ENCODE data around the gene TSPAN14.

The TSPAN14 gene

DNA sequence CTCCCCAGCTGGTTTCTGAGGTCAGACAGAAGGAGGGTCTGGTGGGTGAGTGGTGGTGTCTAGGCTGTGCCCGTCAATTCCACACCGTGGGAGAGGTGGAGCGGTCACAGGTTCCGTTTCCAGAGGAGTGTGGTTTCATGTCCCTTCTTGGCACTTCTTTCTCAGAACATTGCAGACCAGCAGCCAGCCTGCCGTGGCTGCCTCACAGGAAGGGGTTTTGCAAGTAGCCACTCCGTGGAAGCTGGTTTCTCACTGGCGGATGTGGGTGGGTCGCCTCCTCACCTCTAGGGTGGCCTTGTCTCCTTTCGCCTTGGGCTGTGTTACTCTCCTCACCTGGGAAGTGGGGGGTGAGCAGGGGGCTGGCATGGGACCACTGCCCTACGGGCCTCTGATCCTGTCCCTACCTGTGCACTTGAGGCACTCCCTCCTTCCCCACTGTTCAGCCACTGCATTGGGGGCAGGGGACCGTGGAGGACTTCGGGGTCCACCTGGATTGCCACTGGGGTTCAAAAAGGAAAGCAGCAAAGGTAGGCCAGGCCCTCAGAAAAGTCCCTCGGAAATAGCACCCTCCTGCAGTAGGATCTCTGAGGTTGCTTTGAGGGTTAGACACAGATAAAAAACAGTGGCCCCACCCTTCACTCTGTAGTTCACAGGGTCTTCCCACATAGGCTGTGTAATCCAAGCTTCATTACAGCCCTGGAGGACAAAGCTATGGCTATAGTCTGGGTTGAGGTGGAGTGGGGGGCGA lies 33.9 kb downstream of the TSPAN14 start:
- H3K27ac ChIP-seq: peak overlapping the region; percentile 99
- TF ChIP-seq, protein P1, sequence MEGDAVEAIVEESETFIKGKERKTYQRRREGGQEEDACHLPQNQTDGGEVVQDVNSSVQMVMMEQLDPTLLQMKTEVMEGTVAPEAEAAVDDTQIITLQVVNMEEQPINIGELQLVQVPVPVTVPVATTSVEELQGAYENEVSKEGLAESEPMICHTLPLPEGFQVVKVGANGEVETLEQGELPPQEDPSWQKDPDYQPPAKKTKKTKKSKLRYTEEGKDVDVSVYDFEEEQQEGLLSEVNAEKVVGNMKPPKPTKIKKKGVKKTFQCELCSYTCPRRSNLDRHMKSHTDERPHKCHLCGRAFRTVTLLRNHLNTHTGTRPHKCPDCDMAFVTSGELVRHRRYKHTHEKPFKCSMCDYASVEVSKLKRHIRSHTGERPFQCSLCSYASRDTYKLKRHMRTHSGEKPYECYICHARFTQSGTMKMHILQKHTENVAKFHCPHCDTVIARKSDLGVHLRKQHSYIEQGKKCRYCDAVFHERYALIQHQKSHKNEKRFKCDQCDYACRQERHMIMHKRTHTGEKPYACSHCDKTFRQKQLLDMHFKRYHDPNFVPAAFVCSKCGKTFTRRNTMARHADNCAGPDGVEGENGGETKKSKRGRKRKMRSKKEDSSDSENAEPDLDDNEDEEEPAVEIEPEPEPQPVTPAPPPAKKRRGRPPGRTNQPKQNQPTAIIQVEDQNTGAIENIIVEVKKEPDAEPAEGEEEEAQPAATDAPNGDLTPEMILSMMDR (conservative IDR thresholded peaks at IDR 0.05): no peak

DNA sequence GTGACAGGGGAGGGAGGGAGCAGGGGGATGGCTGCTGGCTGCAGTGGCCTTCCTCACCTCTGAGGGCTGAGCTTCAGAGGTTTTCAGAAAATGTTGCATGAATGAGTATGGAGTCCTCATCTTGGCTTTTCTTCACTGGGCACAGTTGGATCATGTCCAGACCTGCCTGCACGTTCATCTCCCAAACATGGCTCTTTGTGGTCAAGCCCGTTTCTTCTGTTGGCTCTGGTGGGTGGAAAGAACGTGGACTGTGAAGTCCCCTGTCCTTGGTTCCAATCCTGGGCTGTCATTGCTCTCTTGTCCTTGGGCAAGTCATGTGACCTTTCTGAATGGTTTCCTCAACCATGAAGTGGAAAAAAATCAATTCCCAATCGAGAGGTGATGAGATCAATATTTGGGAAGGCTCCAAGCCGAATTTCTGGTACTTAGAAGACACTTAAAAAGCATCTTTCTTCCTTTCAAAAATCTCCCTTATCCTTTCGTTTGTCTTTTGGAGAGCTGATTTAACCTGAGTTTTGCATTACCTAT lies 34.5 kb downstream of the TSPAN14 start:
- TF ChIP-seq, protein P1 (conservative IDR thresholded peaks at IDR 0.05): no peak
- peak overlapping the region; percentile 99 for H3K27ac ChIP-seq

DNA sequence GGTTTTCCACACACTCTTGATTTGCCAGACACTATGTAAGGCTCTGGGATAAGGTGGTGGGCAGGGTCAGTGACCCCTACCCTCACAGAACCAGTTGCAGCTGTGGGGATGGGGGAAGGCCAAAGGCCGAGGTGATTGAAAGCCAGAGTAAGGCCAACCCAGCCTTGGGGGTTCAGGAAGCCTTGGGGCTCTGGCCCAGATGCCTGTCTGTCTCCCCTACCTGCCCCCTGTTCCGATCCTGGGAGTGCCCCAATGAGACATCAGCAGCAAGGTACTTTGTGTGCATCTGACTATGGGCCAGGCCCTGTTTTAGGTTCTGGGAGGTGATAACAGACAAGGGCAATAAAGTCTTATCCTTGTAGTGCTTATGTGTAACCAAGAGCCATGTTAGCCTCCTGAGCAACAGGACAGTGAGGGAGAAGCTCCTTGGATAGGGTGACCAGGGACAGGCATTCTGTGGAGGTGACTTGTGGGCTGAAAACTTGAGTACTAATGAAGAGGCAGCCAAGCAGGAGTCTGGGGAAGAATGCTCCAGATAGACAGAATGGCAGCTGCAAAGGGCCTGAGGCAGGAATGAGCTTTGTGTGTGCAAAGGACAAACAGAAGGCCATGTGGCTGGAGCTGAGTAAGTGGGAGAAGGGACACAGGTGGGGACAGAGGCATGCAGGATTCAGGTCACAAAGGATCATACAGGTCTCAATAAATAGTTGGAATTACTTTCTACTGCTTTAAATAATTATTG lies 35.4 kb downstream of the TSPAN14 start:
- H3K27ac ChIP-seq: peak overlapping the region; percentile 99
- TF ChIP-seq, protein P1 (conservative IDR thresholded peaks at IDR 0.05): no peak

DNA sequence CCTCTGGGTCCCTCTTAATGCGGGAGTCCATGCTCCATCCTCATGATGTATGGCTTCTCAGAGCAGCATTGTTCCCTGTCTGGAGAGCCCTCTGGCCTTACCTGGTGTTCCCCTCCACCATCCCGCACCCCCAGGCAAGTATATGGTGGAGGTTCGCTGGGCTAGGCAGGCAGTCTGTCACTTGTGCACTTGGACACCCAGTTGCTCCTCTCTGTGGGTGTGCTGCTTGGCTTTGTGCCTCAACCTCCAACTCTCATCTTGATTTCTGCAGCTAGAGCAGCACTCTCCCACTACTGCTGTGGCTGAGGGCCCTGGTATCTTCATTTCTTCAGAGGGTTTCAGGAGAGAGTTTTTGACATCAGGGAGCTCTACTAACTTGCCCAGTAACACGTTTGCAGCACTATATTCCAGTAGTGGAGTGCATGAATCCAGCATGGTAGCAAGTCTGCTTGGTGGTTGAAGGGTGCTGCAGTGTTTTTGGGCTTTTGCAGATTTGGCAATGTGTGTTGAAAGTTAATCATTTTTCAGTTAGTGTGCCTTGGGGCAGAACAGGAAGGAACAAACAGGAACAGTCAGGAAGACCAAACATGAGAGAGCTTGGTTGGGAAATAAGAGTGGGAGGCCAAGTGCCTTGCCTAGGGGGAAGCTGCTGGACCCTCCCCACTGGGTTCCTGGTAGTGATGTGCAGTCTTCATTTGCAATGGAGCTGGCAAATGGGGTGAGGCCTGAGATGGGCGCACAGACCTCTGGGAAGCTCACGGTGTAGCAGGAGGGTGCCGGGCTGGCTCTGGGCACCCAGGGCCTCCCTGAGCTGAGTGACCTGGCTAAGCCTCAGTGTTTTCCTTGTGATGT lies 37.4 kb downstream of the TSPAN14 start:
- H3K27ac ChIP-seq: peak overlapping the region; percentile 99

DNA sequence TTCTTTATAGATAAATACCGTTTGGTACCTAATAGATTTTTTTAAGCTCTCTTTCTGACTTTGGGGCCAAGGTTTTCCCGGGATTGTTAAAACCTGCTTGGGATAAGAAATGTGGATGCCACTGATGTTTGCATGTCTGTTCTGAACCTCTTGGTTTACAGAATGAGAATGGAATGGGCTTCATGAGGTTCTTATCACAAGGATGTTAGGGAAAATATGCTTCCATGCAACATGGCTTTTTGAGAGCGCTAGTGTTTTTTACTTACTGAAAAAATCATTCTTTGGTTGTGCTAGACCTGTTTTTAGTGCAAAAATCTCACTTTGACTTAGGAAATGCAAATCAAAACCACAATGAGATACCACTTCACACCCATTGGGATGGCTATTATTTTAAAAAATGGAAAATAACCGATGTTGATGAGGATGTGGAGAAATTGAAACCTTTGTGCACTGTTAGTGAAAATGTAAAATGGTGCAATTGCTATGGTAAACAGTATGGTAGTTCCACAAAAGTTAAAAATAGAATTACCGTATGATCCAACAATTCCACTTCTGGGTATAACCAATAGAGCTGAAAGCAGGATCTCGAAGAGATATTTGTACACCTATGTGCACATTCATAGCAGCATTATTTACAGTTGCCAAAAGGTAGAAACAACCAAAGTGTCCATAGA lies 38.9 kb downstream of the TSPAN14 start:
- H3K27ac ChIP-seq: peak overlapping the region; percentile 99
- TF ChIP-seq, protein P1 (conservative IDR thresholded peaks at IDR 0.05): no peak

More for the DNA sequence above, 37.4 kb downstream of the TSPAN14 start:
- TF ChIP-seq, protein P1 (conservative IDR thresholded peaks at IDR 0.05): no peak

DNA sequence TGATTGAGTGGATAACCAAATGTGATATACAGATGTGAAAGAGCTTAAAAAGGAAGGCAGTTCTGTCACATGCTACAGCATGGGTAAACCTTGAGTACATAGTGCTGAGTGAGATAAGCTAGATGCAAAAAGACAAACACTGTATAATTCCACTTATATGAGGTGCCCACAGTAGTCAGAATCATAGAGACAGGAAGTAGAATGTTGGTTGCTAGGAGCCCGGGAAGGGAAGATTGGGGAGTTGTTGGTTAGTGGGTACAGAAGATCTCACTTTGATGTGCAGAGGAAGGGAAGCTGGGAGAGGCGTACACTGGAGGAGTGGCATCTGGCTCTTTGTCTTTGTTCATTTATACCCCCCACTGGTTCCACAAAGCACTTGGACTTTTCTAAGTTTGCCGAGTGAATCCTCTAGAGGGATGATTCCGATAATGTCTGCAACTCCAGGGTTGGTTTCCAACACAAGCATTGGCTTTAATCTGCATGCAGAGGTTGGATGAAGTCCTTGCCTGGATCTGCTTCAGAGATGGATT lies 39.5 kb downstream of the TSPAN14 start:
- TF ChIP-seq, protein P1 (conservative IDR thresholded peaks at IDR 0.05): no peak
- H3K27ac ChIP-seq: peak overlapping the region; percentile 99

Measured in VCaP (cell line).